CD4-positive, alpha-beta T cell treated with Interleukin-21 for 1 hour (primary cell): ENCODE results near the gene PIK3R6.

ENCODE experiments used
- DNase-seq: peaks from one replicate; pipeline ENCODE4 v3.0.0-alpha.2; 2020

The PIK3R6 gene

DNA sequence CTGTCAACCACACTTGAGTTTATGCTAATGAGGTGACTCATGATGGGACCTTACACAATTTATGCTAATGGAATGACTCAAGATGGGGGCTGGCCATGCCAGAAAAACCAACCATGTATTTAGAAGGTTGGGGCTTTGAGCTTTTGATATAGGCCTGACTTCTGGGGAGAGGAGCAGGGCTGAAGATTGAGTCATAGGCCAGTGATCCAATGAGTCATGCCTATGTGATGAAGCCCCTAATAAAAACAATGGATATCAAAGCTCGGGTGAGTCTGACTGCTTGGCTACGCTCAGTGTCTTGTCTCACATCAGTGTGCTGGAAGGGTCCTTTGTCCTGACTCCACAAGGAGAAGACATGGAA, 75.6 kb downstream of the PIK3R6 start:
- no peak for DNase-seq

DNA sequence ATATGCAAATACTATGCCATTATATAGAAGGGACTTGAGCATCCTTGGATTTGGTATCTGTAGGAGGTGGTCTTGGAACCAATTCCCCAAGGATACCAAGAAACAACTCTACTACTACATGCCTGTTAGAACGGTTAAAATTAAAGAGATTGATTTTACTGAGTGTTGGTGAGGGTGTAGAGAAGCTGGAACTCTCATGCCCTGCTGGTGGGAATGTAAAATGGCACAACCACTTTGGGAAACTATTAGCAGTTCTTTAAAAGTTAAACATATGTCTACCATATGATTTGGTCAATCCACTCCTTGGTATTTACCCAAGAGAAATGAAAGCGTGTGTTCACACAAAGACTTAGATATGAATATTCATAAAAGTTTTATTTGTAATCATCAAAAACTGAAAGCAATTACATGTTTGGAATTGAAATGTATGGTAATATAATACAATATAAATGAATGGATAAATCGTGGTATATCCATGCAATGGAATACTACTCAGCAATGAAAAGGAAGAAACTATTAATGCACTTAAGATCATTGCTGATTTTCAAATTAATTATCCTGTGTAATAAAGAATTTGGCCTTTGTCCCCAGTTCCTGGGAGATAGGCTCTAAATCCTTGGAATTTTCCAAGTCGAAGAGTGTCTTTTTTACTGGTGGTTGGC, 76.1 kb downstream of the PIK3R6 start:
- DNase-seq: no peak

DNA sequence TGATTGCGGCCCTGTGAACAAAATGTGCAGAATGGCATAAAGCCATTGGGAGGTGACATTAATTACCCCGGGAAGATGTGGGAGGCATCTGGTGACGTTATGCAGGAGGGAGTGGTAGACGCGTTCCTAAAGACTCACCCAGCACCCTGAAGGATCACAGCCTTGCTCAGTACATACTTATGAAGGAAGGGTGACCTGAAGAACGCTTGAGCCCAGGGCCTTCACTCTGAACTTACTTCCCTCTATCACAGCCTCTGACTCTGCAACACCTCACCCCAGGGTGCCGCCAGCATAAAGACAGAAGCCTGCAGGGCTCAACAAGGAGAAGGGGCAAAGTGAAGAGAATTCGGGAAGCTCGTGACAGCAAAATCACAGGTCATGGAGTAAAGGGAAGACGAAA, 77.7 kb downstream of the PIK3R6 start:
- no peak for DNase-seq

DNA sequence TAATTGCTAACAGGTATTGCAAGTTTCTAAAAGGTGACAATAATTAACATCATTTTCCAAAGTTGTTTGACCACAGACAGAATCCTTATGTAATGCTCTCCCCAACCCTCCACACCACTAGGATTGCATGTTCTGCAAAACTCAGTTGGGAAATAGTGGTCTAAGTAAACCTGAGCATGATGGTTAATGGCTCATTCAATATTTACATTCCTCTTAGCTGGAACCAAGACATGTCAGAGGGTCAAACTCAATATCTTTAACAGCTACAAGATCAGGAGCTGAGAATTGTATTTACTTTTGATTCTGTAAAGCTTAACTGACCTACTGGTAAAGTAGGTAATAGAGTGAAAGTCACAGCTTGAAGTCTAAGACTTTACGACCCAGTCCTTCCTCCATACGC, 78.5 kb downstream of the PIK3R6 start:
- no peak for DNase-seq

DNA sequence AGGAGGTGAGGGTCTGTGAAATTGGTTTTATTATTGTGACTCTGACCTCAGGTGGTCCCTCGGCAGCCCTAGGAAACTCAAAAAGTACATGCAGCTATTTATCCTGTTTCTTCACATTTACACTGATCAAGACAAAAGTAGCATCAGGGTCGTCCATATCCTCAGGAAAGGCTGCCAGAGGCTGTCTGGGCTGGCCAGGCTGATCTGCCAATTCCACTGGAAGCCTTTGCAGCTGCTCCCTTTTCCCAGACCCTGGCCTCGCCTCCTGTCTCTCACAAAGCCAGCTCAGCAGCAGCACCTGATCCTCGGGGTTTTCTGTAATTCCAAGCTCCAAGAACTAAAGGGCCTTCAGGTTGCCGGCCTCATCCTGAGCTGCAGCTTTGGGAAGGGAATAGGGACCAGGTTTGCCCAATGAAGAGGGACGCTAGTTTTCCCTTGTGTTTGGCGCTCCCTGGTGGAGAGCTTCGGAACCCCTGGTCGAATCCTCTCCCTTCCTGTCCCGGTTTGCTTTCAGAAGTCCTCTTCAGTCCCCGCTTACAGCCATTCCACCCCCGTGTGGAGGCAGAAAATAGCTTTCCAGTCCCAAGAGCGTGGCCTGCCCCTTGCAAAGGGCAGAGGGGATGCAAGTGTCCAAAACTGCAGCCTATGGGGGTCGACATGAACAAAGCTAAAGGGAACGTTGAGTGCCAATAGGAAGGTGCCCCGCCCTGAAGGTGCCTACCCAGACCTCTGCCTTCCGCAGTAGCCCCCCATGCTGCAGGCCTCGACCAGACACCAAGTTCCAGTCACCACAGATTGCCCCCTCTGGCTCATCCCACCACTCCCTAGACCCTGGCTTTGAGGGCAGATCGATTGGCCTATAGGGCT, 81.7 kb downstream of the PIK3R6 start:
- DNase-seq: peak; percentile 50

DNA sequence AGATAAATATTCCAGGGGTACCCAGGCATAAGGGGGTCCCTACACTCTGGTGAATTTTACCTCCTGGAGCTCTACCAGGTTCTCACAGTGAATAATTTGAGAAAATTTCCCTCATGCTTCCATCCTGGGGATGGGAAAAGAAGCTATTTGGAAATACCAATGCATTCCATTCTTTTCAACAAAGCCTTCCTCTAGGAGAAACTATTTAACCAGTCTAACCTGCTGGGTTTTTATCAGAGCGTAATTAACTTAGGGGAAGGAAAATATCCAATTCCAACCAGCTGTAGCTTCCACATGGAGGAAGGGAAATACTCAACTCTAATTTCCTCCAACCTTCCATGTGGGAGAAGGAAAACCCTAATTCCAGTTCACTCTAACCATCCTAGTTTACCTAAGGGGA, 85.3 kb downstream of the PIK3R6 start:
- DNase-seq: no peak

DNA sequence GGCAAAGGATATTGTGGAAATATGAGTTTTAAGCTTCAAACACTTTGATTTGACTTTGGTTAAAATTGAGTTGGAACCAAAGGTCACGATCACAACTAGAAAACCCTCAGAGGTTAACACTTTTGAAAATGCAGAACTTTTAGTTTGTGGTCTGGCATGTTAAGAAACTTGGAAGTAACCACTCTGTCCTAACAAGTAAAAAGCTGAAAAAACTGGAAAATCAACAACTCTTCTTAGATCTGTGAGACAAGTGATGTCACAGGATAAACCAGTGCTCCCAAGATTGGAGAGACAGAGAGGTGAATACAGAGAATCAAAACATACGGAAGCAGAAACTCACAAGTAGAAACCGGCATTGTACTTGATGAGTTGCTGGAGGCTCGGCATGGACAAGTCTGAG, 85.7 kb downstream of the PIK3R6 start:
- DNase-seq: no peak

DNA sequence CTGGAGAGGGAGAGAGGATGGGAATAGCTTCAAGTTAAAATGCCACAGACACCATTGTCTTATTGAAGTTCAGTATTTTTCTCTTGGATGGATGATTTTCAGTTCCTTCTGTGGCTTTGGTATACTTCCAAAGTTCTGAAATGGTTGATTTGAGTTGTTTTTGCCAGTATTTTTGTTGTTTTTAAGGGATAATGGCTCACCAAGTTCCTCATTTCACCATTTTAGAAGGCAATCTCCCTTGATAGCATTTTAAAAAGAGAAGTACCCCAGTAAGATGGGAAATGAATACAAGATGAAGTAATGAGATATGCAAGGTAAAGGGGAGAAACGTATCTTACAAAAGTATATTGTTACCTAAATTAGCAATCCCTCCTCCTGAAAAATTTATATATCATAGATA, 90.6 kb downstream of the PIK3R6 start:
- no peak for DNase-seq

DNA sequence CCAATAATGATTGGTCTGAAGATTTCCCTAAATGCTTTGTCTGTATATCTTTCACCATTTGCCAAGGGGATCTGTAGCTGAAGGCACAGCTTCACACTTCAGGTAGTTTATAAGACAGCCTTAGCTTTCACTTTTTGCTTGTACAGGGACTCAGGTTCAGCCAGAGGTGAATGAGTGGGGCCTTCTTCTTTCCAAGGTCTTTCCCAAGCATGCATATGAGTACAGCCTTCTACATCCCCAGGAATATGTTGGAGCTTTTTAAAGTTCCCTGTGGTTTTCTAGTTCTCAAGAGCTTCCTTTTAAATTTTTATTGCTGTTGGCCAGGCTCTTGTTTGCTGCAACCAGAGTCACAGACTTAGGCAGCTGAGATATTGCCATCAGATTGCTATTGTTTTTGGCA, 91.2 kb downstream of the PIK3R6 start:
- no peak for DNase-seq

DNA sequence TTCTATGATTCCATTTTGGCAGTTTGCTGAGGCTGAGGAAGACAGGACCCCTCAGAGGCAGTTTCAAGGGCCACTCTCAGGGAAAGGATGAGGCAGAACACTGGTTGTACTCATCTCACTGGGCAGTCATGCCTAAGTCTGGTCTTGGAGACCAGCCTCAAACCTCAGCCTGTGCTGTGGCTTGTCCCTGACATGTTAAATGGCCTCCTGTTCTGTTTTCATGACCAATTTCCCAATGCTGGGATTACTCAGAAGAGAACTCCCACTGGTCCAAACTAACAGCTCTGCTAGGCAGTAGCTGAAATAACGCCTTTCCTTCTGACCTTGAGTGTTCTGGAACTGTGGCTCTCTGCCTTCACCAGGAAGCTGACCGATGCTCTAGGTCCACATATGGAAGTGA, 100.7 kb downstream of the PIK3R6 start:
- no peak for DNase-seq

DNA sequence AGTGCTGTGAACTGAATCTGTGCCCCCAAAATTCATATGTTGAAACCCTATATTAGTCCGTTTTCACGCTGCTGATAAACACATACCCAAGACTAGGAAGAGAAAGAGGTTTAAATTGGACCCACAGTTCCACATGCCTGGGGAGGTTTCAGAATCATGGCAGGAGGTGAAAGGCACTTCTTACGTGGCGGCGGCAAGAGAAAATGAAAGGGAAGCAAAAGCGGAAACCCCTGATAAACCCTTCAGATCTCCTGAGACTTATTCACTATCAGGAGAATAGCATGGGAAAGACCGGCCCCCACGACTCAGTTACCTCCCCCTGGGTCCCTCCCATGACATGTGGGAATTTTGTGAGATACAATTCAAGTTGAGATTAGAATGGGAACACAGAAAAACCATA, 105.5 kb downstream of the PIK3R6 start:
- no peak for DNase-seq

DNA sequence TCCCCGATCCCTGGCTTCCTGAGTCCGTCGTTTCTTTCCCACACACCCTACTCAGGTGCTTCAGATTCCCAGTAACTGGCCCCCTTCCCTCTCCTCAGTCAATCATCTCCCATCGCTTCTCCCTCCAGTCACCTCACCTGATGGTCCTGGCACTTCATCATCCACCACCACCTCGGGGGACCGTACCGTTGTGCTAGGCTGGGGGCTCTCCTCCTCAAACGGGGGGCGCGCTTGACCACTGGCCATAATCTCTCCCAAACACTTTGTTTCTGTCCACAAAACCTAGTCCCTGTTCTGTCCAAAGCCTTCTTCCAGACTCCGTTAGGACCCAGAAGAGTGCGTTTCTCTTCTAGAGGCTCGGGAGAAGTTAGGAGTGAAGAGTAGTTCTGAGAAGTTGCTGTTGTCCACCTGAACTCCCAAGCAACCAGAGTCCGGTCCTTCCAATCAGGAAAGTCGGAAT, 109.3 kb downstream of the PIK3R6 start, which contains the start of gene SPDYE4:
Gene SPDYE4, minus strand, starts transcription at position 410 of the 460 bp plus-strand sequence. Its CDS starts 164 bp downstream, at position 246.
- DNase-seq: no peak

DNA sequence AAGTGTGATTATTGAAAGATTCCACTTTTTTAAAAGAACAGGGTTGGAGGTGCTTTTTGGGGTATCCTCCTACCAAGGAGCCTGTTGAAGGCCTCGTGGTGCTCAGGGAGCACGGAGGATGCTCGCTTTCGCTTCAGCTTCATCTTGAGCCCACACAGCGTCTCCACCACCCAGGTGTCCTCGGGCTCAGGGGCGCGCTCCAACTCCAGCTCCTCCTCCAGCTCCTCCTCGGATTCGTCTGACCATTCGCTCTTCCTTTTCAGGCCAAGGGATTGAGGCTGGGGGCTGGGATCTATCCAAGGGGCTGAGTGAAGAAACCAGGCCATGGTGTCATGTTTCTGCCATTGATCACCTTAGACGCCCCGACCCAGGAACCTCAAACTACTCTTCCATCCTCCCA, 110.3 kb downstream of the PIK3R6 start:
- DNase-seq: no peak

DNA sequence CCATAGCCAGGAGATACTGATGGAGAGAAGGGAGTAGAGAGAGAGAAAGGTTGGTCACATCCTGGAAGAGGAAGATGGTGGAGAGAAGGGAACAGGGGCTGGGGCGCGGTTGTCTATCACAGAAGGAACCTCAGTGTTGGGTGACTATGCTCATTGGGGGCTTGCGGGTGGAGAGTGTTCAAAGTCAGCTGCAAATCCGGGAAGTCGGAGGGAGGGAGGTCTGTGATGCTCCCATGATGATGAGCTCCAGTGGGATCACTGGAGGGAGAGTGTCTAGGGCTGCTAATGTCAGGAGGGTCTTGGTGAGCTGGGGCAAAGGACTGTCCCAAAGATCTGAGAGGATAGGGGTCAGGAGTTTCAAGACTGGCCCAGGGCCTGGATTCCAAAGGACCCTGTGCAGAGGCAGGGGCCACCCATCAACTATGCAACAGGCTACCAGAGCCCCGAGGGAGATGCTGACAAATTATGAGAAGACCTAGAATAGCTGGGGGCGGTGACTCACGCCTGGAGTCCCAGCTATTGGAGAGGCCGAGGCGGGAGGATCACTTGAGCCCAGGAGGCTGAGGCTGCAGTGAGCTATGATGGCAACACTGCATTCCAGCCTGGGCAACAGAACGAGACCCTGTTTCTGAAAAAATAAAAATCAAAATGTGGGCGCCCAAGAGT, 111.8 kb downstream of the PIK3R6 start:
- no peak for DNase-seq

DNA sequence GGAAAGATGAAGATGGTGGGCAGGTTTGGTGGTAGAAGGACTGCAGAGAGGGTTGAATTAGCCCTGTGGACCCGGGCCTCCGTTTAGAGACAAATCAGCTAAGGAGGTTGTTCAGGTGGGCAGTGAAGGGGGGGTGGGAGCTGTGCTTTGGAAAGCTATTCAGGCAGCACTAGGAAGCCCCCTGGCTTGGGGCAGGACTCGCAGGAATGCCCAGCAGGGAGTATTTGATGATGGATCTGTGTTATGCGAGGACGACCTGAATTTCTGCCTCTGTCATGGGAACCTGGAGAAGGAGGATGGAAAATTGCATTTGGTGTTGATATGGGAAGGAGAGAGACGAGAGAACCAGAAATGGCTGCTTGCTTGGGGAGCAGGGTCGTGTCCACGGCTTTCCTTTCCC, 112.6 kb downstream of the PIK3R6 start:
- no peak for DNase-seq

DNA sequence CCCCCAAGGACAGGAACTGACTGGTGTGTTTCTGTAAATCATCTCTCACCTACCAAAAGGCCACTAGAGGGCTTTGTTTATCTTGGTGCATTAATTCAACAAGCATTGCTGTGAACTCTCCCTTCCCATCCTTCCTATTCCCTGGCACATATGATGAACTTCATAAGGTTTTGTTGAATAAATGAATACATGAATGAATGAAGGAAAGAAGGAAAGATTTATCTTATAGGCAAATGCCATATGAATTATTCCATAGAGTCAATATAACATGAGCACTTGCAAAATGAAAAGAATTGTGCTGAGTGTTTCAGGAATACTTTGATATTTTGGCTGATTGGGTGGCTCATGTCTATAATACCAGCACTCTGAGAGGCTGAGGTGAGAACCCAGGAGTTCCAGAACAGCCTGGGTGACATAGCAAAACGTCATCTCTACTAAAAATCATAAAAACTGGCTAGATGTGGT, 113.5 kb downstream of the PIK3R6 start:
- peak; percentile 21 for DNase-seq

DNA sequence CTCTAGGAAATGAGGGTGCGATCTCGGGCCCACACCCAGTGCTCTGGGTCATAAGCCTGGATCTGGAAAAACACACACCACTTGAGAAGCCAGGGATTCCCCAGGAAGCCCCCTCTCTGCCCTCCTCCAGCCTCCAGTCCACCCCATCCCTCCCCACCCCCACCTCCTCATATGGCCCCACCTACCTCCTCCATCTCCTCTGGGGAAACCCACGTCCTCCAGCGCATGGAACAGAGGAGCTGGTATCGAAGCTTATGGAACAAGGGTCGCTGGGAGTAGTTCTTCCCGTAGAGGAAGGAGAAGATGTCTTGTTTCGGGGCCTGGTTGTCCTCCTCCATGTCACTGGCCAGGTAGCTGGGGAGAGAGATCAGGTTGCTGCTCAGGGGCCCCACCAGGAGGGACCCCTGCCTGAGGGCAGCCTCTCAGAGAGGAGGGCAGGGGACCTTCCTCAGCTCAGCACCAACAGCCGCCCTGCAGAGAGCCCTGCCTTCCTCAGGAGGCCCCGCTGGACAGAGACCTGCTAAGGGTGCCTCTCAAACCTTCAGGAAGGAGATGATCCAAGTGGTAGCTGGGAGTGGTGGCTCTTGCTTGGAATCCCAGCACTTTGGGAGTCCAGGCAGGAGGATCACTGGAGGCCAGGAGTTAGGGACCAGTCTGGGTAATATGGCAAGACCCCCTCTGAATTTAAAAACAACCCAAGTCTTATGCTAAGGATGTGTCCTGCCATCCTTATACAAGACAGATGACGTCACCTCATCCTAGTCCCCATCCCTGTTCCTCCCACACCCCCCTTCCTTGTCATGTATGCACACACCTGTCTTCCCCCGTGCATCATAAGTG, 114.1 kb downstream of the PIK3R6 start:
- no peak for DNase-seq
